ENCODE data around the gene CCDC74B.
"Not testable (repeated sequence)": the region's sequence is repeated elsewhere in the genome, so short reads cannot be mapped to it uniquely, and the experiment has no call there.

CCDC74B gene

DNA sequence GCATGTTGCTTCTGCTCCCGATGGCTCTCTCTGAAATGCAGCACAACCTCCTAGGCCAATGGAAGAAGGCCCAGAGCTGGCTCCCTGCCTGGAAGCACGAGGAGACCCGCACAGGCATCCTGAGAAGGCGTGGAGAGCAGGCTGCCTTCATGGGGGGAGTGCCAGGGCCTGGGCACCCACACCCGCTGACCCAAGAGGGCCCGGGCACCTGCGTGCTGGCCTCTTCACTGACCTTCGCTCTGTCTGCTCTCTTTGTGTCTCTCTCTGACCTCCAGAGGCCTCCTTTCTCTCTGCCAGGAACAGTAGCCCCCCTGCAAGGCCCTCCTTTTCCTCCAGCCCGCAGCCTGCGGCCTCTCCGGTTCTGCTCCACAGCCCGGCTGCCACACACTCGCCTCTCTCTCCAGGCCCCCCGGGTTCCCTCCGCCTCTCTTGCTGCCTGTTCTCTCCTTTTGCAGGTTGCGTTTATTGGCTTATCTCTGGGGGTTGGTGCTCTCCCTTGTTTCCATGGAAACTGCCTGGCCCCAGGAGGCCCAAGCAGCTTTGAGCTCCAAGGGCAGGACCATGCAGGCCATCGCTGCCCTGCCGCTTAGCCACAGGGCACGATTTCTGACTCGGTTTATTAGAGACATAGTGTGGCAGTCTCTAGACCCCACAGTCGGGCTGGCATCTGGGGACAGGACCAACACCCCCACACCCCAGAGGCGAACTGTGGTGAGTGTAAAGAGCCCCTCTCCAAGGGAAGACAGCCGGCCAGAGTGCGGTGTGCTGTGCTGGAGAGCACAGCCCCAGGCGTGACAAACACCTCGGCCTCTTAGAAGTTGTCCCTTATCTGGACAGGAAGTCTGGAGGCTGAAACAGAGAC, 38.8 kb upstream of the CCDC74B start:
- Histone ChIP-seq H3K9me3 (ENCODE audit: control insufficient read depth in 1 of 2, low read length in 2 of 2) (no peaks in the 10 kb centered on the region), H3K4me3 (ENCODE audit: low read depth in 1 of 2, low read length in 2 of 2) (peak overlapping the region; percentile 39 to 99), H3K4me1 (ENCODE audit: control insufficient read depth in 1 of 2, insufficient read depth in 2 of 2, low read length in 2 of 2) (peaks cover 0 to 26% of the 10 kb centered on the region in 2 donors), H3K27ac (ENCODE audit: low read length) (no peak overlapping the region), H3K36me3 (ENCODE audit: control insufficient read depth in 1 of 2, insufficient read depth in 2 of 2, low read length in 2 of 2) (no peaks in the 10 kb centered on the region), H3K27me3 (ENCODE audit: low read depth, low read length) (no peaks in the 10 kb centered on the region)

DNA sequence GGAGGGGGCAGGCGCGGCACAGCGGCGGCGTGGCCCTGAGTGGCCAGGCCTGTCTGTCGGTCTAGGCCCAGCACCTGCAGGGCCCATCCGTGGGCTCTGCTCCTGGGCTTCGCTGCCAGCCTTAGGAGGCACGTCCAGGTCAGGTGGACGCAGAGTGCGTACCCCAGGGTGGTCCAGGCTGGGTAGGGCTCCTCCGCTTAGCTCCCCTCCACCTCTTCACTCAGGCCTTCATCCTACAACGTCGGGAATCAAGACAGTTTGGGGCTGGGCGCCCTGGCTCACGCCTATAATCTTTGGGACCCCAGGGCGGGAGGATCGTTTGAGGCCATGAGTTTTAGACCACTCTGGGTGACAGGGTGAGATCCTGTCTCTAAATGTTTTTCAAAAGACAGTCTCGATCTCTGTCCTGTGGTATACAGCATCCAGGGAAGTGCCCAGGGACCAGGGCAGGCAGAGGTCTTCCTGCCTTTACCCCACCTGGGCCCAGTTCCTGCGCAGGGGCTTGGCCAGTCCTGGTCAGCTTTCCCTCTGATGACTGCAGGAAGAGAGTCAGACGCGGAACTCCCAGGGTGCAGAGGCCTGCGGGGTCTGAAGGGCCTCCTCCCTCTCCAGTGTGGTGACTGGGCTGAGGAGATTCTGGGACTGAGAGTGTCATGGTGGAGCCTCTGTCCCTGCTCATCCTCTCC, 38.1 kb upstream of the CCDC74B start:
- peak overlapping the region; percentile 51 for H3K27ac ChIP-seq (ENCODE audit: low read length)

DNA sequence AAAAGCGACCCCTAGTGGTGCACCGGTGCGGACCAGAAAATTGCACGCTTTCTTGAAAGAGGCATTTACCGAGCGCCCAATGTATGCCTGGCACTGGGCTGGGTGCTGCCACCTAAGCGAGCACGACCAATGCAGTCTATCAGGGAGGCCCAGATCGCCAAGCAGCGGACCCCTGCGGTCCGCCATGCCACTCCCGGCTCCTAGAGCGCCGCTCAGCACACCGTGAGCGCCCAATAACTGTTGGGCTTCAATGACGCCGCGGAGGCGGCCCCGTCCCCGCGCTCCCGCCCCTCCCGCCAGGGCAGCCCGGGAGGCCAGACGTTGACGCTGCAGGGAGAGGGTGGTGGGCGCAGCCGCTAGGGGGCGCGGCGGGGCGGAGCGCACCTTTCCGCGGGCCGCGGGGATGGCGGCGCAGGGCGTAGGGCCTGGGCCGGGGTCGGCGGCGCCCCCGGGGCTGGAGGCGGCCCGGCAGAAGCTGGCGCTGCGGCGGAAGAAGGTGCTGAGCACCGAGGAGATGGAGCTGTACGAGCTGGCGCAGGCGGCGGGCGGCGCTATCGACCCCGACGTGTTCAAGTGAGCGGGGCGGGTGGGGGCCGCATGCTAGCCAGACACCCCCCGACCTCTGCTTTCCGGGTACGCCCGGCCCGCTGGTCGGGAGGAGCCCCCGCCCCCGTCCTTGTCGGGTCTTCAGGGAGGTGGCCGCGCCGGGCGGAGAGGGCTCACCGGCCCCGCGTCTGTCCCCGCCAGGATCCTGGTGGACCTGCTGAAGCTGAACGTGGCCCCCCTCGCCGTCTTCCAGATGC, 37.2 kb upstream of the CCDC74B start, which contains the start of gene MZT2B:
MZT2B (plus strand) TSS at position 383 of the 803 bp plus-strand sequence; CDS start at position 404, 21 bp downstream.
- not testable (repeated sequence) for H3K36me3 ChIP-seq (ENCODE audit: control insufficient read depth in 1 of 2, insufficient read depth in 2 of 2, low read length in 2 of 2); H3K27me3 ChIP-seq (ENCODE audit: low read depth, low read length); H3K9me3 ChIP-seq (ENCODE audit: control insufficient read depth in 1 of 2, low read length in 2 of 2)
- Histone ChIP-seq H3K4me3 (ENCODE audit: low read depth in 1 of 2, low read length in 2 of 2) (peak within 1 kb of the TSS; percentile 83 to 99), H3K27ac (ENCODE audit: low read length) (peak within 1 kb of the TSS; percentile 72), H3K4me1 (ENCODE audit: control insufficient read depth in 1 of 2, insufficient read depth in 2 of 2, low read length in 2 of 2) (peaks cover 0 to 26% of the 10 kb centered on the region in 2 donors)

More for the DNA sequence above, 38.1 kb upstream of the CCDC74B start:
- Histone ChIP-seq H3K4me1 (ENCODE audit: control insufficient read depth in 1 of 2, insufficient read depth in 2 of 2, low read length in 2 of 2) (peaks cover 0 to 26% of the 10 kb centered on the region in 2 donors), H3K4me3 (ENCODE audit: low read depth in 1 of 2, low read length in 2 of 2) (peak overlapping the region; percentile 39 to 99)
- not testable (repeated sequence) for H3K27me3 ChIP-seq (ENCODE audit: low read depth, low read length); H3K9me3 ChIP-seq (ENCODE audit: control insufficient read depth in 1 of 2, low read length in 2 of 2); H3K36me3 ChIP-seq (ENCODE audit: control insufficient read depth in 1 of 2, insufficient read depth in 2 of 2, low read length in 2 of 2)

DNA sequence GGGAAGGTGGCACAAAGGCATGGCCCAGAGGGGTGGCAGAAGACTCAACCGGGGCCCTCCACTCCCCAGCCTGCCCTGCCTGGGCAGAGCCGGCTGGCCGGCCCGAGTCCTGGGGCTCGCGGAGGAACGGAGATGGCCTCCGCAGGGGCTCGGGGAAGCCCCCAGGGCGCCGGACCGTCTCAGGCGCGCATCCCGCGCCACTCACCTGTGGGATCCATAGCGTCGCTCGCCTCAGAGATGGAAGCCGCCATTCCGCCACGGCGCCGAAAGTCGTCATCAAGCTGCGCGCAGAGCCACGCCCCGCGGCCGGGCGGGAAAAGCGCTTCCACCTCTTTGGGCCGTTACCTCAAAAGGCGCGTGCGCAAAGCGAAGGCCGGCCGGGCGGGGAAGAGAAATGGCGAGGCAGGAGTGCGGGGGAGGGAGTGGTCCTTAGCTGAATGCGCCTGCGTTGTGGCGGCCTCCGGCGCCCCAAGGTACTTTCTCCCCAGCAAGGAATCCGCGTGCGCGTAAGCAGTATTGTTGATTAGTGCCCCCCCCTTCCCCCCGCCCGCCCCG, 36.5 kb upstream of the CCDC74B start, which contains the start of gene SMPD4:
SMPD4 (minus strand) TSS at position 278 of the 555 bp plus-strand sequence. CDS start 5,010 bp downstream, outside the sequence.
- Histone ChIP-seq H3K4me1 (ENCODE audit: control insufficient read depth in 1 of 2, insufficient read depth in 2 of 2, low read length in 2 of 2) (peaks cover 0 to 26% of the 10 kb centered on the region in 2 donors), H3K4me3 (ENCODE audit: low read depth in 1 of 2, low read length in 2 of 2) (peak within 1 kb of the TSS; percentile 83 to 99)

DNA sequence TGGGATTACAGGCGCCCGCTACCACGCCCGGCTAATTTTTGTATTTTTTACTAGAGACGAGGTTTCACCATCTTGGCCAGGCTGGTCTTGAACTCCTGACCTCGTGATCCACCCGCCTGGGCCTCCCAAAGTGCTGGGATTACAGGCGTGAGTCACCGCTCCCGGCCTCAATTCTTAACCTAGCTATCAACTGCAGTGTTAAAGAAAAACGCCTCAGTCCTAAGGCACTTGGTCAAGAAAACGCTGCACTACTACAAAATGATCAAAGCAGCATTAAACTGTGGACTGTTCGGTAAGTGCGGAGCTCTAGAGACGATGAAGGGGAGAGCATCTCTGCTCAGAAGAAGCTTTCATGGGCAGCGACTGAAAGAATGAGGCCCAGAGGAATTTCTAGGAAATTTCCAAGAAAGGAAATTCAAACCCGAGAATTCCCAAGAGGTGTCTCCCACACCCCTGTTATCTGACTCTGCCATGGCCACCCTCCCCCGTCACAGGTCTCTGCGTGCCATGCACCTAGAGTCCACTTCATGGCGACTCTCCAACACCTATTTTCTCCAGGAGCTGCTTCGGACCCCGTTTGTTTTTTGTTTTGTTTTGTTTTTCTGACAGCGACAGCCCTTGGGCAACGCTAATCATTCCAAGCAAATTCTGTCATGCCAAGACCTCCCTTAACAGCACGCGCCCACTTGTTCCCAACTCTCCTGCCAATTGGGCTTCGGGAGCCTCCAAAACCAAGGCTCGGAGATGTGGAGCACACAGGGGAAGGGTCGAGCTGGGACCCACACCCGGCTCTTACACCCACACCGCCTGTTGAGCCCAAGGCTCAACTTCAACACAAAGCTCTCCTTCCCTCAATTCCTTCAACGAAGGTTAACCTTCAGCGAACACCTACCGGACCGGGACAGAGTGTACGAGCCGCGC, 35.8 kb upstream of the CCDC74B start:
- Histone ChIP-seq H3K27ac (ENCODE audit: low read length) (peak overlapping the region; percentile 72), H3K4me3 (ENCODE audit: low read depth in 1 of 2, low read length in 2 of 2) (peak overlapping the region; percentile 83 to 99), H3K4me1 (ENCODE audit: control insufficient read depth in 1 of 2, insufficient read depth in 2 of 2, low read length in 2 of 2) (peaks cover 0 to 26% of the 10 kb centered on the region in 2 donors)
- H3K36me3 ChIP-seq (ENCODE audit: control insufficient read depth in 1 of 2, insufficient read depth in 2 of 2, low read length in 2 of 2); H3K9me3 ChIP-seq (ENCODE audit: control insufficient read depth in 1 of 2, low read length in 2 of 2); H3K27me3 ChIP-seq (ENCODE audit: low read depth, low read length): not testable (repeated sequence)

More for the DNA sequence above, 36.5 kb upstream of the CCDC74B start, which contains the start of gene SMPD4:
- Histone ChIP-seq H3K9me3 (ENCODE audit: control insufficient read depth in 1 of 2, low read length in 2 of 2) (no peaks in the 10 kb centered on the region), H3K36me3 (ENCODE audit: control insufficient read depth in 1 of 2, insufficient read depth in 2 of 2, low read length in 2 of 2) (peaks cover 0 to under 1% of the 10 kb centered on the region in 2 donors), H3K27ac (ENCODE audit: low read length) (peak within 1 kb of the TSS; percentile 72), H3K27me3 (ENCODE audit: low read depth, low read length) (no peaks in the 10 kb centered on the region)

DNA sequence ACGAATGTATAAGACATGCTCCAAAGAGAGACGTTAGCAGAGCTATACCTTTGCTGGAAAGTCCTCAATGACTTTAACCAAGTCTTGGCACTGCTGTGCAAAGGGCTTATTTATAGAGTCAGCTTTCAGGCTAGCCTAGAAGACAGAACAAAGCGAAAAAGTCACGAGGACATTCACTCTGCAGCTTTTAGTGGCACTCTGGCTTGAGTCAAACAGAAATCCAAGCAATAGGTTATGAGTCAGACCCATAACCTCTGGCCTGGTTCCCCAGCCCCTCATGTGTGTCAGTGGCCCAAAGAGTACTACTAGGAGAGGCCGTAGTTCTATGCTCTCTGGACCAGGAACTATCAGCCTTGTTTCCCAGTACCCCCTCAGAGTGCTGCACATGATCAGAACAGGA, 30.0 kb upstream of the CCDC74B start:
- not testable (repeated sequence) for H3K4me3 ChIP-seq (ENCODE audit: low read depth in 1 of 2, low read length in 2 of 2); H3K9me3 ChIP-seq (ENCODE audit: control insufficient read depth in 1 of 2, low read length in 2 of 2); H3K4me1 ChIP-seq (ENCODE audit: control insufficient read depth in 1 of 2, insufficient read depth in 2 of 2, low read length in 2 of 2); H3K27ac ChIP-seq (ENCODE audit: low read length); H3K27me3 ChIP-seq (ENCODE audit: low read depth, low read length)
- peaks cover 0 to 46% of the 10 kb centered on the region in 2 donors for H3K36me3 ChIP-seq (ENCODE audit: control insufficient read depth in 1 of 2, insufficient read depth in 2 of 2, low read length in 2 of 2)

DNA sequence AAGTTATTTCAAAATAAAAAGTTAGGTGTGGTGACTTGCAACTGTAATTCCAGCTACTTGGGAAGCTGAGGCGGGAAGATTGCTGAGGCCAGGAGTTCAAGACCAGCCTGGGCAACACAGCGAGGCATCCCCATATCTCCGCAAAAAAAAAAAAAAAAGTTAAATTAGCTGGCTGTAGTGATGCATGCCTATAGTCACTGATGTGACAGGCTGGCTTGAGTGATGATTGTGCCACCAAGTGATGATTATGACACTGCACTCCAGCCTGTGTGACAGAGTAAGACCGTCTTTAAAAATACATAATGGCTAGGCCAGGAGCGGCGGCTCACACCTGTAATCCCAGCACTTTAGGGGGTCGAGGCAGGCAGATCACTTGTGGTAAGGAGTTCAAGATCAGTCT, 25.0 kb upstream of the CCDC74B start:
- Histone ChIP-seq H3K4me1 (ENCODE audit: control insufficient read depth in 1 of 2, insufficient read depth in 2 of 2, low read length in 2 of 2) (no peaks in the 10 kb centered on the region), H3K4me3 (ENCODE audit: low read depth in 1 of 2, low read length in 2 of 2) (no peak overlapping the region), H3K36me3 (ENCODE audit: control insufficient read depth in 1 of 2, insufficient read depth in 2 of 2, low read length in 2 of 2) (peaks cover 5 to 69% of the 10 kb centered on the region in 2 donors), H3K27ac (ENCODE audit: low read length) (no peak overlapping the region), H3K9me3 (ENCODE audit: control insufficient read depth in 1 of 2, low read length in 2 of 2) (no peaks in the 10 kb centered on the region), H3K27me3 (ENCODE audit: low read depth, low read length) (no peaks in the 10 kb centered on the region)

DNA sequence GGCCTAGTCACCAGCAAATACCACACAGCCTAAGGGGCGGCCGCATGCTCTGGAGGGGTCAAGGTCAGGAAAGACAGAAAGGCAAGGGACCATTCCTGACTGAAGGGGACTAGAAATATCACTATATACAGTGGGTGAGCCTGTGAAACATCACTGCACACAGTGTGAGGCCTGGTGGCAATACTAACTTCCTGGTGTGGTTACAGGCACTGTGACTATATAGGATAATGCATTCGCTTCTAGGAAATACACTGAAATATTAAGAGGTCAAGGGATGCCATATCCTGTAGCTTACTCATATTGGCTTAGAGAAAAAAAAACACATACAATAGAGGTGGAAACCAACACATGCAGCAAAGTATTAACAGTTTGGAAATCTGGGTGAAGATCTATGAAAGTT, 24.3 kb upstream of the CCDC74B start:
- not testable (repeated sequence) for H3K27me3 ChIP-seq (ENCODE audit: low read depth, low read length); H3K4me1 ChIP-seq (ENCODE audit: control insufficient read depth in 1 of 2, insufficient read depth in 2 of 2, low read length in 2 of 2)
- peaks cover 5 to 74% of the 10 kb centered on the region in 2 donors for H3K36me3 ChIP-seq (ENCODE audit: control insufficient read depth in 1 of 2, insufficient read depth in 2 of 2, low read length in 2 of 2)

DNA sequence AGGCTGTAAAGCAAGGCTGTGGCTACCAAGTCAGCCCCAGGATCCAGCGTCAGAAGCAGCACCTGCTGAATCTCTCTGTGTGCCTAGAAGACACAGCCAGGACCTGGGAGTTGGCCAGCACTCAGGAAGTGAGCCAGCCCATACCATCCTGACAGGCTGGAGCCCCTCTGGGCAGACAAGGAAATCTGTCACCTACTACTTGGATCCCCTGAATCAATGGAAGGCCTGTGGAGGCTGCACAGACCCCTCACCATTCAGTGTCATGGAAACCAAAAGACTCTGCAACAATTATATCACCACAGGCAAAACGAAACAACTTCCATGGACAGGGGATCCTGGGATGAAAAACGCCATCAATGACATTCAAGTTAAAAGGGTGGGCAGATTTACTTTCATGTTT, 21.7 kb upstream of the CCDC74B start:
- H3K27me3 ChIP-seq (ENCODE audit: low read depth, low read length); H3K9me3 ChIP-seq (ENCODE audit: control insufficient read depth in 1 of 2, low read length in 2 of 2); H3K4me1 ChIP-seq (ENCODE audit: control insufficient read depth in 1 of 2, insufficient read depth in 2 of 2, low read length in 2 of 2); H3K27ac ChIP-seq (ENCODE audit: low read length); H3K4me3 ChIP-seq (ENCODE audit: low read depth in 1 of 2, low read length in 2 of 2): not testable (repeated sequence)
- peaks cover 5 to 70% of the 10 kb centered on the region in 2 donors for H3K36me3 ChIP-seq (ENCODE audit: control insufficient read depth in 1 of 2, insufficient read depth in 2 of 2, low read length in 2 of 2)

More for the DNA sequence above, 24.3 kb upstream of the CCDC74B start:
- not testable (repeated sequence) for H3K9me3 ChIP-seq (ENCODE audit: control insufficient read depth in 1 of 2, low read length in 2 of 2); H3K27ac ChIP-seq (ENCODE audit: low read length); H3K4me3 ChIP-seq (ENCODE audit: low read depth in 1 of 2, low read length in 2 of 2)
